ENCODE measurements around the gene ARHGAP19.

Gene ARHGAP19

GRCh38 chr10:97263971-97264370, 28.5 kb downstream of the ARHGAP19 start:
- no peak overlapping the region for H3K4me3 ChIP-seq (ENCODE audit: low read depth, low read length)
- in situ Hi-C loops (cut with HindIII; ENCODE audit: low sequenced_read_pairs) = no loop called here
- DNase-seq (ENCODE audit: low read depth) = no peak
- no peak for TF ChIP-seq CTCF (IDR thresholded peaks at IDR 0.05; ENCODE audit: low read depth, low read length, missing control alignments)

- no peak overlapping the region for H3K4me3 ChIP-seq (ENCODE audit: low read depth, low read length)
- in situ Hi-C loops (cut with HindIII; ENCODE audit: low sequenced_read_pairs) = no loop called here
- no peak for TF ChIP-seq CTCF (IDR thresholded peaks at IDR 0.05; ENCODE audit: low read depth, low read length, missing control alignments)
- DNase-seq (ENCODE audit: low read depth) = no peak
Observed at GRCh38 chr10:97261656-97262055, 30.8 kb downstream of the ARHGAP19 start.

- TF ChIP-seq CTCF (IDR thresholded peaks at IDR 0.05; ENCODE audit: low read depth, low read length, missing control alignments) = no peak
- in situ Hi-C loops (cut with HindIII; ENCODE audit: low sequenced_read_pairs) = no loop called here
Observed at GRCh38 chr10:97261183-97261582, 31.3 kb downstream of the ARHGAP19 start.

GRCh38 chr10:97259119-97259518, 33.3 kb downstream of the ARHGAP19 start:
- no peak for TF ChIP-seq CTCF (IDR thresholded peaks at IDR 0.05; ENCODE audit: low read depth, low read length, missing control alignments)
- in situ Hi-C loops (cut with HindIII; ENCODE audit: low sequenced_read_pairs) = no loop called here
- H3K4me3 ChIP-seq (ENCODE audit: low read depth, low read length) = no peak overlapping the region
- DNase-seq (ENCODE audit: low read depth) = no peak

More at GRCh38 chr10:97261183-97261582, 31.3 kb downstream of the ARHGAP19 start:
- no peak for DNase-seq (ENCODE audit: low read depth)
- no peak overlapping the region for H3K4me3 ChIP-seq (ENCODE audit: low read depth, low read length)

- in situ Hi-C loops (cut with HindIII; ENCODE audit: low sequenced_read_pairs) = no loop called here
- H3K4me3 ChIP-seq (ENCODE audit: low read depth, low read length) = no peak overlapping the region
- no peak for DNase-seq (ENCODE audit: low read depth)
- no peak for TF ChIP-seq CTCF (IDR thresholded peaks at IDR 0.05; ENCODE audit: low read depth, low read length, missing control alignments)
Observed at GRCh38 chr10:97256356-97256755, 36.1 kb downstream of the ARHGAP19 start.

- H3K4me3 ChIP-seq (ENCODE audit: low read depth, low read length) = no peak overlapping the region
- DNase-seq (ENCODE audit: low read depth) = no peak
- TF ChIP-seq CTCF (IDR thresholded peaks at IDR 0.05; ENCODE audit: low read depth, low read length, missing control alignments) = no peak
- in situ Hi-C loops (cut with HindIII; ENCODE audit: low sequenced_read_pairs) = no loop called here
Observed at GRCh38 chr10:97255512-97256293, 36.7 kb downstream of the ARHGAP19 start.
